ENCODE data around the gene CD84.

DNA sequence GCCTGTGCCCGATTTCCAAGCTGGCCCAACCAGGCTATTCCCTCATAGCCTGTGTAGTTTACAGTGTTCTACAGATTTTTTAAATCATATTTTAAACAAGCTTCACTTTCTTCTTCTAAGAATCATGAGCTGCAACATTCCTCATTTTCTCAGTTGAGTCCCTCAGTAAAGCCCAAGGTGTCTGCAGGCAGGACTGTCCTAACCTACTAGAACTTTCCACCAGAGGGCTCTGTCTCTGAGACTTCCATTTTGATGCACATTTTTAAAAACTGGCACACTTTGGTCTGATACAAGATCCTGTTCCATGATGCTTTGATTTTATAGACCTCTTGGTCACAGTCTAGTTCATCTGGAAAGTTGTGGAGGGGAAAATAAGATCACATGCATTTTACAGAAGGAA is 34.6 kb downstream of the CD84 start:
- TF ChIP-seq, protein P1, sequence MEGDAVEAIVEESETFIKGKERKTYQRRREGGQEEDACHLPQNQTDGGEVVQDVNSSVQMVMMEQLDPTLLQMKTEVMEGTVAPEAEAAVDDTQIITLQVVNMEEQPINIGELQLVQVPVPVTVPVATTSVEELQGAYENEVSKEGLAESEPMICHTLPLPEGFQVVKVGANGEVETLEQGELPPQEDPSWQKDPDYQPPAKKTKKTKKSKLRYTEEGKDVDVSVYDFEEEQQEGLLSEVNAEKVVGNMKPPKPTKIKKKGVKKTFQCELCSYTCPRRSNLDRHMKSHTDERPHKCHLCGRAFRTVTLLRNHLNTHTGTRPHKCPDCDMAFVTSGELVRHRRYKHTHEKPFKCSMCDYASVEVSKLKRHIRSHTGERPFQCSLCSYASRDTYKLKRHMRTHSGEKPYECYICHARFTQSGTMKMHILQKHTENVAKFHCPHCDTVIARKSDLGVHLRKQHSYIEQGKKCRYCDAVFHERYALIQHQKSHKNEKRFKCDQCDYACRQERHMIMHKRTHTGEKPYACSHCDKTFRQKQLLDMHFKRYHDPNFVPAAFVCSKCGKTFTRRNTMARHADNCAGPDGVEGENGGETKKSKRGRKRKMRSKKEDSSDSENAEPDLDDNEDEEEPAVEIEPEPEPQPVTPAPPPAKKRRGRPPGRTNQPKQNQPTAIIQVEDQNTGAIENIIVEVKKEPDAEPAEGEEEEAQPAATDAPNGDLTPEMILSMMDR (IDR thresholded peaks at IDR 0.05), result peak; percentile 29 to 49 (median 42)
- no peak for TF ChIP-seq POLR2A (IDR thresholded peaks at IDR 0.05)

Measured in right lobe of liver (tissue), 4 donors.